Lower leg skin (tissue), 3 donors: Measurements from ENCODE around the gene DGCR2.

Experiments
- POLR2A ChIP-seq, 2 donors: fragments of 450-650 bp; IDR thresholded peaks; one replicate each; pipeline ENCODE4 v1.6.1; 2016 to 2017; ENCODE audit warnings: antibody characterized with exemption in 2 of 2, mild to moderate bottlenecking in 1 of 2, moderate library complexity in 1 of 2
- TF ChIP-seq, protein P1 (sequence below), 3 donors: fragments of 450-650 bp; IDR thresholded peaks; one replicate each; pipeline ENCODE4 v1.5.1; 2016; ENCODE audit warnings: antibody characterized with exemption in 3 of 3, mild to moderate bottlenecking in 3 of 3, moderate library complexity in 2 of 3

DNA sequence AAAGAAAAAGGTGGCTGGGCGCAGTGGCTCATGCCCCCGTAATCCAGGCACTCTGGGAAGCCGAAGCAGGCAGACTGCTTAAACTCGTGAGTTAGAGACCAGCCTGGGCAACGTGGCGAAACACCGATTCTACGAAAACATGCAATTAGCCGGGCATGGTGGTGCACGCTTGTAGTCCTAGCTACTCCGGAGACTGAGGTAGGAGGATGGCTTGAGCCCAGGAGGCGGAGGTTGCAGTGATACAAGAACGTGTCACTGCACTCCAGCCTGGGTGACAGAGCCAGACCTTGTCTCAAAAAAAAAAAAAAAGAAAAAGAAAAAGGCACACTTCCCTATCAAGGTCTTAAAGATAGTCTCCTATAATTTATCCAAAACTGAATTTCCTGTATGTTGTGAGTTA is 39.4 kb downstream of the DGCR2 start:
- TF ChIP-seq, protein P1, sequence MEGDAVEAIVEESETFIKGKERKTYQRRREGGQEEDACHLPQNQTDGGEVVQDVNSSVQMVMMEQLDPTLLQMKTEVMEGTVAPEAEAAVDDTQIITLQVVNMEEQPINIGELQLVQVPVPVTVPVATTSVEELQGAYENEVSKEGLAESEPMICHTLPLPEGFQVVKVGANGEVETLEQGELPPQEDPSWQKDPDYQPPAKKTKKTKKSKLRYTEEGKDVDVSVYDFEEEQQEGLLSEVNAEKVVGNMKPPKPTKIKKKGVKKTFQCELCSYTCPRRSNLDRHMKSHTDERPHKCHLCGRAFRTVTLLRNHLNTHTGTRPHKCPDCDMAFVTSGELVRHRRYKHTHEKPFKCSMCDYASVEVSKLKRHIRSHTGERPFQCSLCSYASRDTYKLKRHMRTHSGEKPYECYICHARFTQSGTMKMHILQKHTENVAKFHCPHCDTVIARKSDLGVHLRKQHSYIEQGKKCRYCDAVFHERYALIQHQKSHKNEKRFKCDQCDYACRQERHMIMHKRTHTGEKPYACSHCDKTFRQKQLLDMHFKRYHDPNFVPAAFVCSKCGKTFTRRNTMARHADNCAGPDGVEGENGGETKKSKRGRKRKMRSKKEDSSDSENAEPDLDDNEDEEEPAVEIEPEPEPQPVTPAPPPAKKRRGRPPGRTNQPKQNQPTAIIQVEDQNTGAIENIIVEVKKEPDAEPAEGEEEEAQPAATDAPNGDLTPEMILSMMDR (IDR thresholded peaks at IDR 0.05), result no peak
- TF ChIP-seq POLR2A (IDR thresholded peaks at IDR 0.05), result no peak
